HG02938 (cell line): Measurements from ENCODE around the gene MAPK6.

ENCODE experiments used
- ATAC-seq: cut with Tn5 transposase; IDR thresholded peaks from one replicate; pipeline ENCODE4 v1.9.1; 2021; ENCODE audit warnings: mild to moderate bottlenecking, moderate library complexity; ENCODE audit not compliant: unreplicated experiment

MAPK6 gene

DNA sequence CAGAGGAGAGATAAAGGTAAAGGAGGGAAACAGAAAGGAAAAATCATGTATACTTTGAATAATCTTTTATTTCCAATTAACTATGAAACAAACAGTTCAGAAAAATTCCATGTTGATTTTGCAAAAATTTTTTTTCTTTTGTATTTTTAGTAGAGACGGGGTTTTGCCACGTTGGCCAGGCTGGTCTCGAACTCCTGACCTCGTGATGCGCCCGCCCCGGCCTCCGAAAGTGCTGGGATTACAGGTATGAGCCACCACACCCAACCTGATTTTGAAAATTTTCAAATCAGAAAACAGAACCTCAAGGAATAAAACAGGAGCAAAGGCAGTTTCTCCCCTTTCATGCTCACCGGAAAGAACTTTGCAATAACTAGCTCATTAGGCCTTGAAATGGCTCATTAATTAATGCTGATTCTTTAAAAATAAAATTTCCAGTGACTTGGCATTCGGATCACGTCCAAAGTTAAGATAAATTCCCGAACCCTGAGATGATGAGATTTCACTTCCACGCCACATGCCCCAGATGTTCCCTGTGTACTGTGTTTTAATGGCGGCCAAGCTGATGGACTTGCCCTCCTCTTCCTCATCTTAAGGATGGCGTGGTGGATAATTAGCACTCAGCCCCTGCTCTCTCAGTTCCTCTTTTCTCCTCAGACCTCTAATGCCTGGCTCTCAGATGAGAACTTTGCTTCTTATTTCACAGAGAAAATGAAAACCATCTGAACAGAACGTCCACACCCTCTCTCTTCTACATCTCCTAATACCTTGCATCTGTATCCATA, 82.7 kb downstream of the MAPK6 start:
- no peak for ATAC-seq

GRCh38 chr15:52102463-52102862, 83.4 kb downstream of the MAPK6 start:
- no peak for ATAC-seq

DNA sequence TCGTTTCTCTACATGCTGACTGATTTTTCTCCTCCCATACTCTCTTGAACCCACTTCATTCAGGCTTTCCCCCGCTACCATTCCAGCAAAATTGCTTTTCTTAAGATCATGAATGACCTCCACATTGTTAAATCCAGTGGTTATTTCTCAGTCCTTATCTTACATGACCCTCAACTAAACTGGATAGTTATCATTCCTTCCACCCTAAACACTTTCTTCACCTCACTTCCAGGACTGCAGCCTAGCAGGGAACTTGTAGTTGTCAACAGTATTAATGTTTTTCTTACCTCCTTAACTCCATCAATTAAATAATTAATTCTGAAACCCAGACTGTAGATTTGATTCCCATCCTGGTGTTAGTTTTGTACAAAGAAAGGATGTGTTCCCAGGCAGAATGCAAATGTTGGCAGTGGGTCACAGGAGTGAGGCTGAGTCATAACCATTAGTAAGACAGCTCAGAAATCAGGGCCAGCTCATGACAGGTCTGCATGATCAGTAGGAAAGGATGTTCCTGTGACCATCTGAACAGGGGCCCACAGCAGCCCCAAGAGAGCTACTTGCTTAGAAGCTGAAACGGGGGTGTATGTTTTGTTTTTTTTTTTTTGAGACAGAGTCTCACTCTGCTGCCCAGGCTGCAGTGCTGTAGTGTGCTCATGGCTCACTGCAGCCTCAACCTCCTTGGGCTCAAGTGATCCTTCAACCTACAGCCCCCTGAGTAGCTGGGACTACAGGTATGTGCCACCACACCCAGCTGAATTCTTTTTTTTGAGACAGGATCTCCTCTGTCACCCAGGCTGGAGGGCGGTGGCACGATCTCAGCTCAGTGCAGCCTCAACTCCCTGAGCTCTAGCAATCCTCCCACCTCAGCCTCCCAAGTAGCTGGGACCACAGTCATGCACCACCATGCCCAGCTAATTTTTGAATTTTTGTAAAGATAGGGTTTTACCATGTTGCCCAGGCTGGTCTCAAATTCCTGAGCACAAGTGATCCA, 84.5 kb downstream of the MAPK6 start:
- peak; percentile 70 for ATAC-seq

GRCh38 chr15:52104532-52105004, 85.5 kb downstream of the MAPK6 start:
- ATAC-seq: peak; percentile 41

DNA sequence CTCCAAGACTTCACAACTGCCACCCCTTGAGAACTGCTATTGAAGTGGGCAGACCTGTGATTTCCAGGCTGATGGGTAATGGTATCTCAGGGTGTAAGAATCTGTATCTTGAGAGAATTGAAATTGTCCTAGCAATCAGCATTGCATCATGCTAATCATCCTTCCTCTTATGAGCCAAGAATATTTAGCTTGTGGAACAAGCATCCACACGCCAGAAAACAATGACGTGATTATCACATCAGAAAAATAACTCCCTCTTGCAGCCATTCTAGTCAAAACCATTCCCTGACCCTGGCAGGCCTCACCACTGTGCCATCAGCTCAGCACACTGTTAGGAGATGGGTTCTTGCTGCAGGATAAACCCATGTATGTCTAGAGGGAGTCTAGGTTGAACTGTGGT, 86.8 kb downstream of the MAPK6 start:
- ATAC-seq: no peak

GRCh38 chr15:52106641-52107040, 87.6 kb downstream of the MAPK6 start:
- no peak for ATAC-seq

GRCh38 chr15:52107238-52107637, 88.2 kb downstream of the MAPK6 start:
- no peak for ATAC-seq

GRCh38 chr15:52109559-52110451, 90.8 kb downstream of the MAPK6 start:
- peak; percentile 54 for ATAC-seq

DNA sequence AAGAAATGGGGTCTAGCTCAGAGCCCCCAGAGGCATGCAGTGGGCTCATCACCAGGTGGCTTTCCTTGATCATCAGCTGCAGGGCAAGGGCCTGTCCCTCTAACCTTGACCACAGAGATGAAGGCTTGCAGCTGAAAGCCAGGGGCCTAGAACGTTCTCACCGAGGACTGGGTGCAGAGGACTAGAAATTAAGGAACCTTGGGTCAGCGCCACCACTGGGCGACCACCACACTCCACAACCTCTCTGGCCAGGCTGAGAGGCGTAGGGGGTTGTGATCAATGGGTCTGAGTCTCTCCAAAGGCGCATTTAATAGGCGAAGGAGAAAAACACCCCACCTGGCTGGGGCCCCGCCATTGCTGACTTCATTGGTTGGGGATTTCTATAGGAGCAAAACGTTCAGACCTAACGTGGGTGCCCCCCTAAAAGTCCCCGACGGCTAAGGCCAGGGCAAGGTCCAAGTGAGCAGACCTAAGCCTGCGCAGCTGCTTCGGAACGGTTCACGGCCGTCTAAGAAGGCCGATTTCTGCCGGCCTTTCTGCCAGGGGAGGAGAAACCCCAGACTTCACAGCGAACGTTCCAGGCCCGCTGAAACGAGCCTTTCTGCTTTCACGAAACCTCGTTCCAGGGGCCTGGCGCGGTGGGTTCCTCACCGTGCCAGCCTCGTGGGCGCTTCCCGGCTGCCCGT, 92.6 kb downstream of the MAPK6 start:
- ATAC-seq: no peak

- peak; percentile 36 for ATAC-seq
These were observed 93.3 kb downstream of the MAPK6 start for GRCh38 chr15:52112203-52112750.

- ATAC-seq: no peak
These were observed 94.2 kb downstream of the MAPK6 start for GRCh38 chr15:52113235-52113634.

- no peak for ATAC-seq
These were observed 94.7 kb downstream of the MAPK6 start for GRCh38 chr15:52113708-52114107.

DNA sequence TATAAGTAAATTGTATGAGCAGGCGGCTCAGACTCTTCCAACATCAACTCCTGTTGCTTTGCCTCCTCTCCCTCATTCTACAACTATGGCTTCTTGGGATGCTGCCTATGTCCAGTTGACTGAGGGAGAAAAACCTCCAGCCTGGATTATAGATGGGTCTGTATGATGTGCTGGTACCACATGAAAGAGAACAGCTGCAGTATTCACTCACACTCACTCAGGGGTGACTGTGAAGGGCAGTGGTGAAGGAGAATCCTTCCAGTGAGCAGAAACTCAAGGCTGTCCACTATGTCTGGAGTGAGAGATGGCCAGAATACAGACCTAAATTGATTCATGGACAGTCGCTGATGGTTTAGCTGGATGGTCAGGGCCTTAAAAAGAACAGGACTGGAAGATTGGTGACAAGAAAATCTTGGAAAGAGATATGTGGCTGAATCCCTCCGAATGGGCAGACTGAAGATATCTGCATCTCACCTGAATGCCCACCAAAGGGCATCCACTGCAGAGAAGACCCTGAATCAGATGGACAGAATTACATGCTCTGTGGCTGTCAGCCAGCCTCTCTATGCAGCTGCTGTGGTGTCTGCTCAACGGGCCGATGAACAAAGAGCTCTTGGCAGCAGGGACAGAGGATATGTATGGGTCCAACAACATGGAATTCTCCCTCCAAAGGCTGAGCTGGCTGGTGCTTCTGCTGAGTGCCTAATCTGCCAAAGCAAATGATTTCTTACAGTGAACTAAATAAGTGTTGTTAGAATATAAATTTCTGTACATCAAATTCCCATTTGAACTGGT, 95.4 kb downstream of the MAPK6 start:
- ATAC-seq: no peak

DNA sequence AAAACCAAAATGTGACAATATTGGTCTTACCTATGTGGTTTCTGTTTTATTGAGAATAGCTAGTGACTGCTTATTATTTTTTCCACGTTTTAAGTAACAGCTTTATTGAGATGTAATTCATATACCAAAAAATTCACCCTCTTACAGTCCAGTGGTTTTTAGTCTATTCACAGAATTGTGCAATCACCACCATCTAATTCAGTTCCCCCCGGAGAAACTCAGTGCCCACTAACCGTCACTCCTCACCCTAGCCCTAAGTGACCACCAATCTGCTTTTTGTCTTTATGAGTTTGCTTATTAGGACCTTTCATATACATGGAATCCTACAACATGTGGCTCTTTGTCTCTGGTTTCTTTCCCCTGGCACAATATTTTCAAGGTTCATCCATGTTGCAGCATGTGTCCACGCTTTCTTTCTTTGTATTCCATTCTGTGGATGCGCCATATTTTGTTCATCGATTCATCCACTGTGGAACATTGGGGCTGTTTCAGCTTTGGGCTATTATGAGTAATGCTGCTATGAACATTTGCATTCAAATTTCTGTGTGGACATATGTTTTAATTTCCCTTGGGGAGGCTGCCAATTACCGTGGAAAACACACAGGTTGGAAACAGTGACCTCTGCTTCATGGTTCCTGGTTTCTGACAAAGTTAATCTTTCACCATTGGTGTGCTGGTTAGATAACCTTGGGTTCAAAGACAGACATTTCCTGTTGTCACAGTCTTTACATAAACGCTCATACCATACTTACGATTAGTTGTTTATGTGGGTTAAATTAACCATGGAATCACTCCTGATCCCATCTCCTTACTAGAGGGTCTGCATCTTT, 96.8 kb downstream of the MAPK6 start:
- no peak for ATAC-seq
